Inflammatory macrophage treated with lipopolysaccharide for 4 hours (primary cell): ENCODE results near the gene RPTOR.
"Not testable (repeated sequence)": the region's sequence is repeated elsewhere in the genome, so short reads cannot be mapped to it uniquely, and the experiment has no call there.

ENCODE experiments used
- DNase-seq: peaks from one replicate; pipeline ENCODE4 v3.0.0-alpha.2; 2020

The RPTOR gene

DNA sequence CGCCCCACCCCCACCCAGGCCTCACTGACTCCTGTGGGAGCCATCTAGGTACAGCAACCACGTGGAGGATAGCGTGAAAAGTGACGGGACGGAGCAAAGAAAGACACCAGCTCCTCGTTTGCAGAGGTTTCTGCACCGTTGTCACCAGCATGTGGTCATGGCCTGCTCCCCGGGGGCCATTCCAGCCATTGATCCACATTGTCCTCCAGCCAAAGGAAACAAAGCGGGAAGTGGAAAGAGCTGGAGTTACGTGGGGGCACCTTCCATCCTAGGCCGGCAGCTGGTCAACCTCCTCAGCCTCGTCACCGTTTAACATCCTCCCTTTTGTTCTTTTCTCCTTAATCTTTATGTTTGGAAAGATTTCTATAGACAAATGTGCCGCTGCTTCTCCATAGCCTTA, 153.7 kb downstream of the RPTOR start:
- no peak for DNase-seq

DNA sequence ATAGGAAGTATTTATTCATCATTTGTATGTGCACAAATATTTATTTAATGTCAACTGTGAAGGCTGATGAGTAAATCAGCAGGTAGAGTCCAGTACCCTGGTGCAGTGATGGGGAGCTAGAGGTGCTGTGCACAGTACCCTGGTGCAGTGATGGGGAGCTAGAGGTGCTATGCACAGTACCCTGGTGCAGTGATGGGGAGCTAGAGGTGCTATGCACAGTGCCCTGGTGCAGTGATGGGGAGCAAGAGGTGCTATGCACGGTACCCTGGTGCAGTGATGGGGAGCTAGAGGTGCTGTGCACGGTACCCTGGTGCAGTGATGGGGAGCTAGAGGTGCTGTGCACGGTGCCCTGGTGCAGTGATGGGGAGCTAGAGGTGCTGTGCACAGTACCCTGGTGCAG, 154.6 kb downstream of the RPTOR start:
- not testable (repeated sequence) for DNase-seq

GRCh38 chr17:80701730-80702129, 157.1 kb downstream of the RPTOR start:
- DNase-seq: no peak

GRCh38 chr17:80702315-80703141, 157.9 kb downstream of the RPTOR start:
- no peak for DNase-seq

GRCh38 chr17:80703142-80703478, 158.5 kb downstream of the RPTOR start:
- DNase-seq: no peak

DNA sequence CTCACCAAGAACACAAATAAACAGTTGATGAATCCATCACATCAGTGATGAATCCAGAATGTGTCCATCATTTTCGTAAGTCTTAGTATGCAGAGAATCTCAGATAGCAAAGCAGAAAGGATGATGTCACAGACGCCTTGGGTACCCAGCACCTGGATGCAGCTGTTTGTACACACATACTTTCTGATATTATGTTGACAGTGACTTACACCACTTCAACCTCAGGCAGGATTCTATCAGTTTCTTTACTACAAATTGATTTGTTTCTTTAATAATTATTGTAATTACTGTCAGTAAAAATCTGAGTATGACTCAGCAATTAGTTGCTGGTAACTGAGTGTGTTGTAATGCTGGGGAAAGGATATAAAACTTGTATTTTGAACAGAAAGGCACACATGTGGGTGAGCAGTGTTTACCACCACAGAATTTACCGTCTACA, 159.8 kb downstream of the RPTOR start:
- no peak for DNase-seq

- DNase-seq: no peak
Observed at GRCh38 chr17:80704894-80705293, 160.3 kb downstream of the RPTOR start.

DNA sequence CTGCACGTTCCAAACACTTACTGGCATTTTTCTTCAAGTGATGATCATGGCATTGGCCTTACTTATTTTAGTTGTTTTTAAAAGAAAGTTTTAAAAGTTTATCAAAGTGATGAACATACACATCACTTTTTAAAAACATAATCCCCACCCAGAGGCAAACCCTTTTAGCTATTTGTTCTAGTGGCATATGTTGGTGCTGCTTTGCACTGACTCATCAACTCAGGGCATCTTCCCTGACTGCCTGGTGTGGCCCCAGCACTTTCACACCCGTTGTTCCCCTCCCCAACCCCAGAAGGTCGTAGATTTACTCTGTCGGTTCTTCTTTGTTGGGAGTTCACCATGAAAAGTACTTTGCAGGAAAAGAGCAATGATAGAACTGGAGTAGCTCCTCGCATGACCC, 161.3 kb downstream of the RPTOR start:
- no peak for DNase-seq

DNA sequence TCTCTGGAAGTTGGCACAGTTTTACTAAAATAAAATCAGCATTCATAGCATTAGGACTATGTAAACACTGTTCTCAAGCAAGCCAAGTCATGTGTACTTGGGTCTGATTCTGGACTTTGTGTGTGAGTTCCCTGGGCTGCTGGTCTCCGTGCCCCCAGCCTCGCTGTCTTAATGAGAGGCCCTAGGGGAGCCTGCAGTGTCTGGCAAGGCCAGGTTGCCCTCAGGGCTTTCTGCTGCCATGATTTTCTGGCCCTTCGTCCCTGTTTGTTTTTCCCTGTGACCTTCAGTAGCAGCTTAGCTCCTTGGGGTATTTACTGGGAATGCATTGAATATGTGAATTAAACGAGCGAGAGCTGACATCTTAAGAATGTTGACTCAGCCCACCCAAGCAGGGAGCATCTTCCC, 161.8 kb downstream of the RPTOR start:
- no peak for DNase-seq

DNA sequence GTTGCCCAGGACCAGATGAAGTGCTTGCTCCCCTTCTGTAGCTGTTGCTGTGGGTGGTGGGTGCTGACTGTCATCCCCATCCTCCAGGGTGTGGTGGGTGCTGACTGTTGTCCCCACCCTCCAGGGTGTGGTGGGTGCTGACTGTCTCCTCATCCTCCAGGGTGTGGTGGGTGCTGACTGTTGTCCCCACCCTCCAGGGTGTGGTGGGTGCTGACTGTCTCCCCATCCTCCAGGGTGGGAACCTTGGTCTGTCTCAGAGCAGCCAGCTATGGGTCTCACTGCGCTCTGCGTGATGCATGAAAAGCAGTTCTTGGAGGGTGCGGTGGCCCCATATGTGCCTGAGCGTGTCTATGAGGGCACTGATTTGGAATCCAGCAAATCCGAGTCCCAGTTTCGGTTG, 163.8 kb downstream of the RPTOR start:
- no peak for DNase-seq

- DNase-seq: no peak
Observed at GRCh38 chr17:80709090-80709695, 164.6 kb downstream of the RPTOR start.

DNA sequence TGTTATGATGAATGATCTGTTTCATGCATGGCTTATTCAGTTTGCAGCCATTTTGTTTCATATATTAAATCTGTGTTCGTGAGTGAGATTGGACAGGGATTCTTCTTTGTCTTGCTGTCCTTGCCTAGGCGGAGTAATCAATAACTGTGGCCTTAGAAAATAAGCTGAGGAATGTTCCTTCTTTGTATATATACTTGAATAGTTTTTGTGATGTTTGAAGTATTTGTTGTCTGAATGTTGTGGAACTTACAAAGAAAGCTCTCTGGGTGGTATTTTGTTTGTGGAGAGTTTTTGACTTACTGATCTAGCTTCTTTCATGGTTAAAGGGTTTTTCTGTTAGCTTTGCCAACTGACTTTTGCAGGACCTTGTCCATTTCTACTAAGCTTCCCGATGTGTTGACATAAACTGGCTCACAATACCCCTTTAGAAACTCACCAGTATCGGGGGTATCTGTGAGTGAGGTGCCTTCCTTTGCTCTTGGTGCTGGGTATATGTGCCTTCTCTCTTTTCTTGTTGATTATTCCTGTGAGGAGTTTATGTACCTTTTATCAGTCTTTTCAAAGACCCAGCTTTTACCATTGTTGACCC, 166.2 kb downstream of the RPTOR start:
- no peak for DNase-seq

- no peak for DNase-seq
Observed at GRCh38 chr17:80712089-80712488, 167.5 kb downstream of the RPTOR start.

DNA sequence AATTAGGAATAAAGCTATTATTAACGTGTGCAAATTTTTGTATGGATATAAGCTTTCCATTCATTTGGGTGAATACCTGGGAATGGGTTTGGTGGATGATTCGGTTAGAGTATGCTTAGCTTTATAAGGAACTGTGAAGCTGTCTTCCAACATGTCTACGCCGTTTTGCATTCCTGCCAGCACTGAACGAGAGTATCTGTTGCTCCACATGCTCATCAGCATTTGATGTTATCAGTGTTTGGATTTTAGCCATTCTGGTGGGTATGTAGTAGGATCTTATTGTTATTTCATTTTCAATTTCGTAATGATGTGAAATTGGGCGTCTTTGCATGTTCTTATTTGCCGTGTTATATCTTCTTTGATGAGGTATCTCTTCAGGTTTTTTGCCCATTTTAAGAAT, 168.0 kb downstream of the RPTOR start:
- DNase-seq: no peak

DNA sequence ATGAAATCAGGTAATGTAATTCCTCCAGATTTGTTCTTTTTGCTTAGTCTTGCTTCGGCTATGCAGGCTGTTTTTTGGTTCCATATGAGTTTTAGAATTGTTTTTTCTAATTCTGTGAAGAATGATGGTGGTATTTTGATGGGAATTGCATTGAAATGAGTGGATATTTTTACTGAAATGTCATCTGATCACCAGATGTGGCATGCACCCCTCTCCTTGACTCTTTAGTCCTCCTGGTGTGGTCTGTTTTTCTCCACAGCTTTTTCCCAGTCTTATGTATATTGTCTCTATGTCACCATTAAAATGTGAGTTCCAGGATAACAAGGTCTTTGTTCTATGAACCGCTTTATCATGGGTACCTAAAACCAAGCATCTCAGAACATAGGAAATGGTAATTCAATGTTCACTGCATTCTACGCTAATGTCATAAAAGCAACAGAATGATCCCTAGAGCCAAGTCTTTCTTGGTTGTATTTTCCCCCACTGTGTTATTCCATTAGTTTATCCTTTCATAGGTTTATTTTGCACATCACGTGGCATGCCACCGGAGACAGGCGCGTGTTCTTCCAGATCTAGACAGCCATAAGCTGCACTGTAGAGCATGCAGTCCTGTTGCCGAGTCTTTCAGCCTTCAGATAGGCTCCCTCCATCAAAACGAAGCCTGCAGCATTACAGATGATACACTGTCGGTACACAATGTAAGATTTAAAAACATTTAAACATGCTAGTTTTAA, 172.5 kb downstream of the RPTOR start:
- no peak for DNase-seq

GRCh38 chr17:80717720-80718083, 173.1 kb downstream of the RPTOR start:
- DNase-seq: no peak

- DNase-seq: no peak
Observed at GRCh38 chr17:80718428-80718827, 173.8 kb downstream of the RPTOR start.

- no peak for DNase-seq
Observed at GRCh38 chr17:80719449-80719848, 174.8 kb downstream of the RPTOR start.

DNA sequence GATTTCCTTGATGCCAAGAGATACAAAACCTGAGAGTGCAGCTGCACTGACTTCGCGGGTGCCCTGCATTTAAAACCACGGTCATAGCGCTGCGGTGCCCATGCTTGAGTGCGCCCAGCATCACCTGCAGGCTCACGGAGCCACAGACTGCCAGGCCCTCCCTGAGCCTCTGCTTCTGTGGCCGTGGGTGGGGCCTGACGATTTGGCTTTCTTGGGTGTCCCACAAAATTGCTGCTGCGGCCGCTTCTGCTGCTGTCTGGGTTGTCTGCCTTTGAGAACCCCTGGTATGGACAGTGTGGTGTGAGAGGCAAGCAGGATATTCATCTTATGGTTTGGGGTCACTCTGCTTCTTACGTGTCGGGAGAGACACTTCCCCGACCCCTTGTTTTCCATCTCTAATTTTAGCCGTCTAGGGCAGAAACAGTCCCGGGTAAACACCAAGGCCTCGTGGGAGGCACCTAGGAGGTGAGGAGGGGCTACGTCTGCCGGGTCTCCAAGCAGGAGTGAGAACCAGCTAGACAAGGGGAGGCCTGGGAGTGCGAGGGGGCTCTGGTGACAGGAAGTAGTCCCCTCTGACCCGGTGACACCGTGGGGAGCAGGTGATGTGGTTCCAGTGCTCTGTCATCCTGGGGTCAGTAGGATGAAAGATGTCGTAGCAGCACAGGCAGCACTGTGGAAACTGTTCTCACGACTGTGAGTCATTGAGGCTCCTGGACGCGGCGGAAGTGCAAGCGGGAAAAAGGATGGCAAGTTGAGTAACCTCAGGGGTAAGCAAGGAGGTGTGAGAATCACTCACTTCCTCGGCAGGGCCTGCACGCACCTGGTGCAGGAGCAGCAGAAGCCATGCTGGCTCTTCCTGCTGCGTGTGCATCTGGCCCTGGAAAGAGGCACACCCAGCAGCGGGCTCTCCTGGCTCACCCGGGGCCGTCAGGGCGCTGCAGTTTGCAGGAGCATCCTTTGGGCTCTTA, 176.3 kb downstream of the RPTOR start:
- DNase-seq: no peak

DNA sequence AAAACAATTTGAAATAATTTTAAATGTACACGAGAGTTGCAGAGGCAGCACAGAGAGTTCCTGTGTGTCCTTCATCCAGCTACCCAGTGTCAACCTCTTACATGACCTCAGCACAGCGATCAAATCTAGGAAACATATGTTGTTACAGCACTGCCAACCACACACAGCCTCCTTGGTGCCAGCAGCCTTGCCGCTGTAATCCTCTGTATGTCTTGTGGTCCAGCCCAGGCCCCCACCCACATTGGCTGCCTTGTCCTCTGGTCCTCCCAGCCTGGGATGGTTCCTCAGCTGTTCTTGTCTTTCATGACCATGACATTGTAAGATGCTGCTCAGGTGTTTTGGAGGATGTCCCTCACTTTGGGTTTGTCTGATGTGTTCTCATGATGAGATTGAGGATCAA, 178.0 kb downstream of the RPTOR start:
- no peak for DNase-seq

GRCh38 chr17:80724775-80725266, 180.2 kb downstream of the RPTOR start:
- no peak for DNase-seq

- DNase-seq: no peak
Observed at GRCh38 chr17:80725517-80725916, 180.9 kb downstream of the RPTOR start.
